HL-60 (cell line): ENCODE results near the gene CCM2.

Experiments
- DNase-seq, 2 experiments: peaks; one replicate each; pipeline ENCODE4 v3.0.0-alpha.2; 2010 to 2020; ENCODE audit warnings: low read depth in 1 of 2, low spot score in 1 of 2
- H3K27ac ChIP-seq: fragments of 250-450 bp; sonication (Bioruptor Pico); replicated peaks from 2 replicates; pipeline ENCODE4 v1.5.1; 2020; ENCODE audit warnings: mild to moderate bottlenecking, moderate library complexity
- H3K27me3 ChIP-seq: fragments of 250-450 bp; sonication (Bioruptor Pico); 2 replicates; pipeline ENCODE4 v1.5.1; 2021; ENCODE audit warnings: mild to moderate bottlenecking, moderate library complexity; ENCODE audit not compliant: insufficient read depth, poor library complexity, severe bottlenecking
- H3K4me3 ChIP-seq: replicated peaks from 2 replicates; pipeline ENCODE4 v1.5.1; 2011; ENCODE audit warnings: mild to moderate bottlenecking, control low read depth, low read length; ENCODE audit not compliant: insufficient read depth
- CTCF ChIP-seq: IDR thresholded peaks from one replicate; pipeline ENCODE4 v1.5.1; 2011; ENCODE audit warnings: low read length, control low read depth, inconsistent platforms; ENCODE audit not compliant: insufficient read depth
- GABPA ChIP-seq: IDR thresholded peaks from 2 replicates; pipeline ENCODE4 v1.6.1; 2012; ENCODE audit warnings: low read depth
- POLR2AphosphoS5 ChIP-seq: IDR thresholded peaks from 2 replicates; pipeline ENCODE4 v1.6.1; 2012; ENCODE audit warnings: low read depth
- REST ChIP-seq: IDR thresholded peaks from 2 replicates; pipeline ENCODE4 v1.6.1; 2012; ENCODE audit warnings: low read depth; ENCODE audit not compliant: insufficient replicate concordance
- SPI1 ChIP-seq: IDR thresholded peaks from 2 replicates; pipeline ENCODE4 v1.6.1; 2012; ENCODE audit warnings: low read depth, mild to moderate bottlenecking, borderline replicate concordance

The CCM2 gene

GRCh38 chr7:44978511-44979366 lies 21.3 kb upstream of the CCM2 start, which contains the start of gene MYO1G:
Gene MYO1G, minus strand, starts transcription at chr7:44979015. Its CDS starts 54 bp downstream, at chr7:44978961.
- Histone ChIP-seq H3K27ac (peak within 1 kb of the TSS; percentile 92), H3K4me3 (peak within 1 kb of the TSS; percentile 64)

GRCh38 chr7:44979481-44980392 lies 20.3 kb upstream of the CCM2 start:
- TF ChIP-seq SPI1, result no peak
- TF ChIP-seq GABPA, result 0 out of 2 replicates have a peak, but pooled peaks have one; percentile 1
- H3K27me3 ChIP-seq, result no peaks in the 10 kb centered on the region
- H3K4me3 ChIP-seq, result no peak overlapping the region; the same call in 1 of the 2 replicates
- peak in 1 of 2 experiments; percentile 30 for DNase-seq
- peak overlapping the region; percentile 92 for H3K27ac ChIP-seq

More at GRCh38 chr7:44978511-44979366, 21.3 kb upstream of the CCM2 start, which contains the start of gene MYO1G:
- TF ChIP-seq POLR2AphosphoS5 (peak; percentile 79), SPI1 (peak; percentile 87; the same call in 1 of the 2 replicates), CTCF (no peak), GABPA (no peak; the same call in 1 of the 2 replicates), REST (no peak)
- DNase-seq, result peak; percentile 97 to 98
- no peaks in the 10 kb centered on the region for H3K27me3 ChIP-seq

GRCh38 chr7:44980393-44981034 lies 19.5 kb upstream of the CCM2 start:
- DNase-seq, result peak; percentile 63 to 97

More at GRCh38 chr7:44980393-44981034, 19.5 kb upstream of the CCM2 start:
- Histone ChIP-seq H3K4me3 (no peak overlapping the region), H3K27me3 (no peaks in the 10 kb centered on the region), H3K27ac (peak overlapping the region; percentile 92)
- TF ChIP-seq POLR2AphosphoS5 (no peak), CTCF (no peak), REST (no peak), GABPA (no peak), SPI1 (peak; percentile 37; the same call in 1 of the 2 replicates)
